NCI-H2107 (cell line): ENCODE data around the gene SYPL2.
A peak's percentile ranks its signal among the peaks of the same experiment; 100 is the strongest.
"Not testable (repeated sequence)": the region's sequence is repeated elsewhere in the genome, so short reads cannot be mapped to it uniquely, and the experiment has no call there.

Source experiments
- DNase-seq: peaks from one replicate; lab custom pipeline; 2025; lab: John Stamatoyannopoulos, UW

SYPL2 gene

DNA sequence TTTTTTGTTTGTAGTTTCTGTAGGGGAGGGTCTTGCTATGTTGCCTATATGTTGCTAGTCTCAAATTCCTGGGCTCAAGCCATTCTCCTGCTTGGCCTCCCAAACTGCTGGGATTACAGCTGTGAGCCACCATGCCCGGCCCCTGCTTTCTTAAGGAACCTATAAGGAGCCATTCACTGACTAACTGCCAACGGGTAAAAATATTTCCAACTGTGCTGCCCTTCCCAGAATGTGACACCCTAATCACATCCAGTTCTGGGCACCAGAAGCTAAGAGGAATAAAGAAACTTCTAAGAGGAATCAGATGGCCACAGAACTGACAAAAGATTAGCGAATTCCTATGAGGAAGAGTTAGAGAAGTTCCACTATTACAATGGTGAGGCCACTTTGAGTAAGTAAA lies 6.4 kb downstream of the SYPL2 start:
- DNase-seq: no peak

- not testable (repeated sequence) for DNase-seq
Measured at GRCh38 chr1:109473284-109474057, 7.1 kb downstream of the SYPL2 start.

- no peak for DNase-seq
Measured at GRCh38 chr1:109474697-109475096, 8.4 kb downstream of the SYPL2 start.

GRCh38 chr1:109475261-109475660 lies 8.9 kb downstream of the SYPL2 start:
- DNase-seq: no peak

GRCh38 chr1:109476825-109477224 lies 10.5 kb downstream of the SYPL2 start:
- DNase-seq: no peak

DNA sequence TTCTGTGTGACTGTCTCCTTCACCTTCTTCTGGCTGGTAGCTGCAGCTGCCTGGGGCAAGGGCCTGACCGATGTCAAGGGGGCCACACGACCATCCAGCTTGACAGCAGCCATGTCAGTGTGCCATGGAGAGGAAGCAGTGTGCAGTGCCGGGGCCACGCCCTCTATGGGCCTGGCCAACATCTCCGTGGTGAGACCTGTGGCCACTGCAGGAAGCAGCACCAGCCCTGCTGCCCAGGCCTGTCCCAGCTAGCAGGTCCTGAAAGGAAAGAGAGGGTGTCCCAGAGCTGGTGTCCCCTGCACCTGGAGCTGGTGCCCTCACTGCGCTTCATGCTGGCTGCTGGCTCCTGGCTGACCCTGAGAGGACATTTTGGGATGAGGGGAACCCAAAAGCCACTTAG lies 11.5 kb downstream of the SYPL2 start:
- no peak for DNase-seq

DNA sequence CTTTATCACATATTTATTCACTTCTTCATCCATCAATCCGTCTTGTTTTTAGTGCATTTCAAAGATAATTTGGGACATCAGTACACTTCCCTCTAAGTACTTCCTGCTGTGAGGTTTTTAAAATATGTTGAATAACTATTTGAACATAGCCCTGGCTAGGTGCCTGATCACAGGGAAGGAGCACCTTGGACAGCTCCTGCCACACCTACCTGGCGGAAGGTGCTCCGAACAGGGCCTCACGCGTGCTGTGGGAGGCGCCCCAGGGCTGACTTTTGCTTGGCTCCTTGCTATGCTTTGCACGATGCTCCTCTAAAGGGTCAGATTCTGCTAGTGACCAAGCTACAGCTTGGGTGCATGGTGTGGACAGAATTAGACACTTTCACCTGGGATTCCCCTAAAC lies 12.5 kb downstream of the SYPL2 start:
- no peak for DNase-seq

- DNase-seq: no peak
Measured at GRCh38 chr1:109479311-109479710, 13.0 kb downstream of the SYPL2 start.

DNA sequence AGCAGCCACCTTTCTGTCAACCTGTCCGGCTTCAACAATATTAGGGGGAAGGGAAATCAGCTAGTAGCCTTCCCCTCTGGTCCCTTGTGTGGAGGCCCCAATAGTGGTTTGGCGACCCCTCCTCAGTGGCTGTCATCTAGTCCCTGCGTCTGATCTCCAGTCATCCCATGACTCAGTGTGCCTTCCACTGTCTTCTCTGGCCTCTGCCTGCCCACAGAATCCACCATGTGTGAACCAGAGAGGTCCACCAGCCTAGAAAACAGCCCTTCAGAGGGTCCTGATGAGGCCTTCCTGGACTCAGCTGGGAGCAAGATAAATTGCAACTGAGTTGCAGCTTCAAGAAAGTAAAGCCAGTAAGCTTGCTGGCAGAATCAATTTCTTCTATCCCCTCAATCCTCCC lies 13.6 kb downstream of the SYPL2 start:
- no peak for DNase-seq

GRCh38 chr1:109481646-109482045 lies 15.3 kb downstream of the SYPL2 start:
- DNase-seq: no peak

DNA sequence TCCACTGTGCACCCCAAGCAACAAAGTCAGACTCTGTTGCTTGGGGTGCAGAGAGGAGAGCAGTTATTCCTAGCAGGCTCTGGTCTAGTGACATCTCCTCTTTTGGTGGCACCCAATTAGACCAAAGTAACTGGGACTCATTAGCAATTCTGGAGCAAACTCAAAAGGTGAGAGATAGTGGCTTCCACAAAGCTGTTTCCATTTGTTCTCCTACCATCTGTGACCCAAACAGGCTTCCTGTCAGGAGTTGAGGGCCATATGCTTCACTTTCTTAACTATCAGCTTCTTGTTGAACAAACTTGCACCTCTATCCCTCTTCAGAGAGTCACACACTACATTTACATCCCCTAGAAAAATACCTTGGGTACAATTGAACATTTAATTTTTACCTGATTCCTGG lies 15.9 kb downstream of the SYPL2 start:
- no peak for DNase-seq

DNA sequence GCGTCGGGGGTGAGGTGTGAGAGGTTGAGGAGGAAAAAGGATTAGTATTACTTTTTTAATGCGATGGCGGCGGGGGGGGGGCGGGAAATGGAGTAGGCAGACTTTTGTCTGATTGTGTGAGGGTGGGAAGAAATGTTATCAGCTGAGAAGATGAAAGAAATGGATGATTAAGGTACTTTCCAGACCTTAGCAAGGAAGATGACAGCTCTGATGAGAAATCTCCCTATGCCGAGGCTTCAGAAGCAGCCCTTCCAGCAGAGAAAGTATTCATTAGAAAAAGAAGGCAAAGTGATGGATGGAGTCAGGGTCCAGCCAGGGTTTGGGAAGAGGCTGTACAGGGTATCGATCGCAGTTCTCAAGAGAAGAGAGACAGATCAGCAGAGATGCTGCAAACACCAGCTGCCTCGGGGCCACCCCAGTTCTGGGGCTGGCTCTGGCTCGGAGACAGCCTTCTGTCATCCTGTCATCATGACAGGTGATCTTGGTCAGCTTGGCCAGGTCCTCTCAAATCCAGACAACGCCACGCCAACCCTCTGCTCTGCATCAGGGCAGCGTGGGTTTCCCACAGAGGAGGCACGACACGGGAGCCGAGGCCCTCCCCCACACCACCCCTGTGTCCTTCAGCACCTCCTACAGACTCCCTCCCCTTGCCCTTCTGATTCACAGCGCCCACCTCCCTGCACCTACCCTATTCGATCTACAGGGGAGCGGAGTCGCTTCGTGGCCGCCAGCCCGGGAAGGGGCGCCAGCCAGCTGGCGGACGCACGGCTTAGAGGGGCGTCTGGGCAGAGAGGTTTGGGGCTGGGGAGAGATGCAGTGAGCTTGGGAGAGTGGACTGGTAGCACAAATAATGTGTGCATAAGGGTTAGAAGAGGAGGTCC lies 16.7 kb downstream of the SYPL2 start:
- DNase-seq: no peak

GRCh38 chr1:109483672-109484518 lies 17.5 kb downstream of the SYPL2 start, which contains the start of gene ATXN7L2:
Gene ATXN7L2, plus strand, starts transcription at chr1:109483905. Its CDS starts 49 bp downstream, at chr1:109483954.
- DNase-seq: peak; percentile 94

- no peak for DNase-seq
Measured at GRCh38 chr1:109484519-109484975, 18.2 kb downstream of the SYPL2 start.

GRCh38 chr1:109485001-109485400 lies 18.7 kb downstream of the SYPL2 start:
- no peak for DNase-seq

- DNase-seq: no peak
Measured at GRCh38 chr1:109487261-109487660, 20.9 kb downstream of the SYPL2 start.

GRCh38 chr1:109488201-109488600 lies 21.9 kb downstream of the SYPL2 start:
- no peak for DNase-seq

GRCh38 chr1:109488696-109489095 lies 22.4 kb downstream of the SYPL2 start:
- no peak for DNase-seq

- no peak for DNase-seq
Measured at GRCh38 chr1:109490029-109490933, 23.9 kb downstream of the SYPL2 start.

- no peak for DNase-seq
Measured at GRCh38 chr1:109490934-109491302, 24.6 kb downstream of the SYPL2 start.

- DNase-seq: no peak
Measured at GRCh38 chr1:109491372-109491771, 25.0 kb downstream of the SYPL2 start.
